HG02884 (cell line): ENCODE data around the gene TYRP1.
"Not testable (repeated sequence)": the region's sequence is repeated elsewhere in the genome, so short reads cannot be mapped to it uniquely, and the experiment has no call there.

Source experiments
- ATAC-seq: cut with Tn5 transposase; IDR thresholded peaks from one replicate; pipeline ENCODE4 v1.9.1; 2021; ENCODE audit warnings: mild to moderate bottlenecking, moderate library complexity; ENCODE audit not compliant: unreplicated experiment

TYRP1 gene

GRCh38 chr9:12693141-12693540, at the start of gene TYRP1:
Gene TYRP1, plus strand, starts transcription at chr9:12693385. Its CDS starts 612 bp downstream, at chr9:12693997.
- no peak for ATAC-seq

GRCh38 chr9:12643686-12644085, 49.5 kb upstream of the TYRP1 start:
- ATAC-seq = no peak

GRCh38 chr9:12648925-12649324, 44.3 kb upstream of the TYRP1 start:
- ATAC-seq = no peak

- no peak for ATAC-seq
These were observed 42.1 kb upstream of the TYRP1 start for GRCh38 chr9:12651125-12651524.

GRCh38 chr9:12652973-12653372, 40.2 kb upstream of the TYRP1 start:
- no peak for ATAC-seq

GRCh38 chr9:12656803-12657202, 36.4 kb upstream of the TYRP1 start:
- no peak for ATAC-seq

GRCh38 chr9:12657233-12657632, 36.0 kb upstream of the TYRP1 start:
- ATAC-seq = no peak

- no peak for ATAC-seq
These were observed 35.2 kb upstream of the TYRP1 start for GRCh38 chr9:12657998-12658397.

- ATAC-seq = no peak
These were observed 34.5 kb upstream of the TYRP1 start for GRCh38 chr9:12658531-12659209.

GRCh38 chr9:12659220-12659619, 34.0 kb upstream of the TYRP1 start:
- no peak for ATAC-seq

GRCh38 chr9:12666813-12667212, 26.4 kb upstream of the TYRP1 start:
- no peak for ATAC-seq

- no peak for ATAC-seq
These were observed 25.3 kb upstream of the TYRP1 start for GRCh38 chr9:12667892-12668291.

- ATAC-seq = no peak
These were observed 23.2 kb upstream of the TYRP1 start for GRCh38 chr9:12670006-12670405.

GRCh38 chr9:12674961-12675360, 18.2 kb upstream of the TYRP1 start:
- ATAC-seq = no peak

GRCh38 chr9:12677462-12678126, 15.6 kb upstream of the TYRP1 start:
- ATAC-seq = not testable (repeated sequence)

- no peak for ATAC-seq
These were observed 12.8 kb upstream of the TYRP1 start for GRCh38 chr9:12680341-12680740.

GRCh38 chr9:12680757-12681156, 12.4 kb upstream of the TYRP1 start:
- no peak for ATAC-seq

- no peak for ATAC-seq
These were observed 11.6 kb upstream of the TYRP1 start for GRCh38 chr9:12681620-12682019.

- no peak for ATAC-seq
These were observed 8.2 kb upstream of the TYRP1 start for GRCh38 chr9:12684974-12685373.

- ATAC-seq = no peak
These were observed 4.0 kb upstream of the TYRP1 start for GRCh38 chr9:12689233-12689632.

- no peak for ATAC-seq
These were observed 828 bp downstream of the TYRP1 start for GRCh38 chr9:12694013-12694412.

- ATAC-seq = no peak
These were observed 2.3 kb downstream of the TYRP1 start for GRCh38 chr9:12695474-12695873.
